Hematopoietic multipotent progenitor cell treated with erythropoietin and hydrocortisone succinate and interleukin-3 and kit ligand, for 15 days (in vitro differentiated cells): Measurements from ENCODE around the gene ZNF860.
"Not testable (repeated sequence)": the region's sequence is repeated elsewhere in the genome, so short reads cannot be mapped to it uniquely, and the experiment has no call there.

Experiments used
- DNase-seq: peaks from one replicate; pipeline ENCODE4 v3.0.0-alpha.2; 2015; ENCODE audit warnings: low spot score

ZNF860 gene

DNA sequence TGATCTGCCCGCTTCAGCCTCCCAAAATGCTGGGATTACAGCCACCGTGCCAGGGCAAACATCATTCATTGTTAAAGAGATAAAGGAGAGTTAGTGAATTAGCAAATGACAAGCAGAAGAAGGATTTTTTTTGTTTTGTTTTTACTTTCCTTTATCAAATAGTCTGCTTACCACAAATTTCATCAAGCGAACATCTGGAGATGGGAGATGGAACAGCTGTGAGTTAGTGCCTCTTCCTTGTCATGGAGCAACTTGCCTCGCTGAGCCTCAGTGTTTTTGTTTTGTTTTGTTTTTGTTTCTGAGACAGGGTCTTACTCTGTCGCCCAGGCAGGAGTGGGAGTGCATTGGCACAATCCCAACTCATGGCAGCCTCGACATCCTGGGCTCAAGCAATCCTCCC lies 15.9 kb downstream of the ZNF860 start:
- DNase-seq, result no peak

GRCh38 chr3:31999907-32000439 lies 18.4 kb downstream of the ZNF860 start:
- DNase-seq, result no peak

DNA sequence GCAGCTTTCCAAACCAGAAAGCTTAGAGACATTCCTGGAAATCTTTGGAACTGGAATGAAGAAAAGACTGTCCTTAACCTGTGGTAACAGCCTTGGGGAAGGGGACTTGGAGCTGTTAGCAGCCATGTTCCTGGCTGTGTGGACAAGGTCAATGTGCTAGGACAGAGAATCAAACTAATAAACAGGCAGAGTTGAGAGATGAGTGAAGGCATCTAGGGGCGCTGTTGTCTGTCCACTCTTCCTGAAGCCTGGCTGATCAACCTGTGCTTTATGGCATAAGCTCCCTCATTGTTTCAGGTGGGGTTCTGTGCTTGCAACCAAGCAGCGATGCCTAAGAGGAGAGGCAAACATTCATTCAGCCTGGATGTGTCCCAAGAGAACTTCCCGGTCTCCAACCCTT lies 19.3 kb downstream of the ZNF860 start:
- no peak for DNase-seq

- DNase-seq, result no peak
Observed at GRCh38 chr3:32002561-32003368, 21.2 kb downstream of the ZNF860 start.

- no peak for DNase-seq
Observed at GRCh38 chr3:32003380-32003779, 21.8 kb downstream of the ZNF860 start.

- DNase-seq, result no peak
Observed at GRCh38 chr3:32004113-32004765, 22.7 kb downstream of the ZNF860 start.

DNA sequence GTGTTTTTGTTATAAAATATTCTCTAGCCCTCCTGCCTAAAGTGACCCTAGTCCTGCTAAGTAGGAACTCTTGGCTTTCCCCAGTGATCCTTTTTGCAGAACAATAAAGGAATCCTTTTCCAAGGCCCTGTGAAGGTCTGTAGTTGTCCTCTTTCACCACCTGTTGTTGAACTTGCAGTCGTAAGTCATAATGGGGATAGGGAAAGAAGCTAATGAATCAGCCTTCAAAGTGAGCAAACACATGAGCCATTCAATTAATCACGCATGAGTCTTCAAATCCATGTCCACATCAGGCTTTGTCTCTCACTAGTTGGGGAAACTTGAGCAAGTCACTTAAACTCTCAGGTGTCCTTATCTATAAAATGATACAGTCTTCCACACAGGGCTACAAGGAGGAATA lies 27.6 kb downstream of the ZNF860 start:
- no peak for DNase-seq

GRCh38 chr3:32009957-32010356 lies 28.4 kb downstream of the ZNF860 start:
- DNase-seq, result no peak

DNA sequence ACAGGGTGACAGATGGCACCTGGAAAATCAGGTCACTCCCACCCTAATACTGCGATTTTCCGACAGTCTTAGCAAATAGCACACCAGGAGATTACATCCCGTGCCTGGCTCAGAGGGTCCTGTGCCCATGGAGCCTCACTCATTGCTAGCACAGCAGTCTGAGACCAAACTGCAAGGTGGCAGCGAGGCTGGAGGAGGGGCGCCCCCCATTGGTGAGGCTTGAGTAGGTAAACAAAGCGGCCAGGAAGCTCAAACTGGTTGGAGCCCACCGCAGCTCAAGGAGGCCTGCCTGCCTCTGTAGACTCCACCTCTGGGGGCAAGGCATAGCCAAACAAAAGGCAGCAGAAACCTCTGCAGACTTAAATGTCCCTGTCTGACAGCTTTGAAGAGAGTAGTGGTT lies 29.1 kb downstream of the ZNF860 start:
- not testable (repeated sequence) for DNase-seq

- DNase-seq, result not testable (repeated sequence)
Observed at GRCh38 chr3:32015638-32016037, 34.1 kb downstream of the ZNF860 start.

DNA sequence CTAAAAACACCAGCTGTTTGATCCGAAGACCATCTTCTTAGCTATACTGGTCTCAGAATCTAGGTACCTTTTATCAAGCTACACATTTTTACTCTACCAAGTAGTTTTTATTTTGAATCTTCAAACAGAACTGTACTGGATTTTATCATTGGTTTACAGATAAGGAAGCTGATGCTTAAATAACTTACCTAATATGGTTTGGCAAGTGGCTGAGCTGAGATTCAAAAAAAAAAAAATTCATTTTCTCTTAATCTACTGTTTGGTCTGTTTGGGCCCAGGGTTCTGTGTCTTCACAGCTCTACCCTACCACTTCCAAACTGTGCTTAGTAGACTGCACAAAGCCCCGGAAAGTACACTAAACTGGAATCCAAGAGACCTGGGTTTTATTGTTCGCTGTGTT lies 35.7 kb downstream of the ZNF860 start:
- DNase-seq, result no peak

GRCh38 chr3:32018757-32019564 lies 37.4 kb downstream of the ZNF860 start:
- peak; percentile 6 for DNase-seq

DNA sequence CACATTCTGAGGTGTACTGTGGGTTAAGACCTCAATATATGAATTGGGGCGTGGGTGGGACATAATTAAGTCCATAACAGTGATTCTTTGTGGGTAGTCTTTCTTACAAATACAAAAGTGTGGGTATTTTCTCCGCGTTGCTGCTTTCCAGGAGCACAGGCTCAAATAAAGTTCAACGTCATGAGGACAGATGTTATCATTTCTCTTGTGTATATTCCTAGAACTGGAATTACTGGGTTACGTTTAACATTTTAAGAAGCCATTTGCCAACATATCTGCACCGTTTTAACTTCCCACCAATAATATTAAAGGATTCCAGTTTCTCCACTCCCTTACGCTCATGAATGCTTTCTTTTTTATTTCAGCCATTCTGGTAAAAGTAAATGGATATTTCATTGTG lies 39.6 kb downstream of the ZNF860 start:
- no peak for DNase-seq

DNA sequence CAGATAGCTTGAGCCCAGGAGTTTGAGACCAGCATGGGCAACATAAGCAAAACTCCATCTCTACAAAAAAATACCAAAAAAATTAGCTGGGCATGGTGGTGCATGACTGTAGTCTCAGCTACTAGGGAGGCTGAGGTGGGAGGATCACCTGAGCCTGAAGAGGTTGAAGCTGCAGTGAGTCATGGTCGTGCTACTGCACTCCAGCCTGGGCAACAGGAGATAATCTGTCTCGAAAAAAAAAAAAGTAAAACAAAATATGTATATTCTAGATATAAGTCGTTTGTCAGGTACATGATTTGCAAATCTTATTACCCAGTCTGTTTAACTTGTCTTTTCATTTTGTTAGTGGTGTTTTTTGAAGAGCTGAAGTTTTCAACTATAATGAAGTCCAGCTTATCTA lies 40.2 kb downstream of the ZNF860 start:
- no peak for DNase-seq

DNA sequence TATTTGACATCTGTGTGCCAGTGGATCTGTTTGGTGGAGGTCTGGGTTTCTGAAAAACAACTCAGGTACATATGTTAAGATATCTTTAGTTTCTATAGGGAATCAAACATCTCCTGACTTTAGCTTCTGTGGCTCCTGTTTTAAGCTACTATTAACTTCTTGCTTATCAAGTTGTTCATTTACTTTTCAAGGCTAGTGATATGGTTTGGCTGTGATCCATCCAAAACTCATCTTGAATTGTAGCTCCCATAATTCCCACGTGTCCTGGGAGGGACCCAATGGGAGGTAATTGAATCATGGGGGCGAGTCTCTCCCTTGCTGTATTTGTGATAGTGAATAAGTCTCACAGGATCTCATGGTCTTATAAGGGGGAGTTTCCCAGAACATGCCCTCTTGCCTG lies 41.4 kb downstream of the ZNF860 start:
- DNase-seq, result no peak

DNA sequence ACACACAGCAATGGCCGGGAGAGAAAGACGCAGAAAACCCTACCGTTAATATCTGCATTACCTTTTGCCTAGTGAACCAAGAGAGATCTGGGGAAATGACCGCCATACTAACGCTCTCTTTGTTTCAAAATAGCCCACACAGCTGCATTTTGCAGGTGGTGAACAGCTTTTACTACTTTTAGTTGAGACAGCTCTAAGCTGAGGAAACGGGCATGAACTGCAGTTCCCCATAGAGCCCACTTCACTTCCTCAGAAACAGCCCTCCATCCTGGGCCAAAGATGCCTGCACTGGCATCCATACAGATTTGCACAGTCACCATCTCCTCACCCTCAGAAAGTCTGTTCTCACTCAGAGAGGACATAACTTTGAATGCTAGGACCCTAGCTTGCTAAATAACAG lies 45.0 kb downstream of the ZNF860 start:
- DNase-seq, result no peak

- DNase-seq, result no peak
Observed at GRCh38 chr3:32037932-32038267, 56.4 kb downstream of the ZNF860 start.

DNA sequence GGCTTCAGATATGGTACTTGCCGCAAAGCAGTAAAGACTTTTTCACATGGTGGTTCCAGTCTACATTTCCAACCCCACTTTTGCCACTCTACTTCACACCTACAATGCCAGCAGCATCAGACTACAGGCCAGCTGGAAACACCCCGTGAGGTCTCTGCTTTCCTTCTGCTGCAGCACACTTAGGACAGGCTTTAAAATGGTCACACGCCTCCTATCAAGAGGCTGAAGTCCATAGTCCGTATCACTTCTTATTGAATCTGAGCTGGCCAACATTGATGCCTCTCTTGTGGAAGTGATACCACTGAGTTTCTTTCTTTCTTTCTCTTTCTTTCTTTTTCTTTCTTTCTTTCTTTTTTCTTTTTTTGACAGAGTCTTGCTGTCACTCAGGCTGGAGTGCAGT lies 59.8 kb downstream of the ZNF860 start:
- no peak for DNase-seq
